HEK293 (cell line): ENCODE data around the gene SLC49A3.

Experiments used
- CTCF ChIA-PET: fragments of 350-600 bp; formaldehyde crosslinking; extraction: SDS; loops from one replicate; lab custom pipeline; 2021; ENCODE audit warnings: antibody characterized with exemption; lab: Yijun Ruan, JAX
- POLR2A ChIA-PET: fragments of 300-600 bp; formaldehyde crosslinking; extraction: SDS; loops from one replicate; lab custom pipeline; 2020; ENCODE audit warnings: antibody characterized with exemption, inconsistent platforms; lab: Yijun Ruan, JAX
- H3K27ac ChIP-seq: fragments of 200-500 bp; sonication (Bioruptor generic); 2 replicates; pipeline ENCODE4 v1.5.1; 2014; ENCODE audit warnings: low read depth, low read length, control low read depth, inconsistent platforms; ENCODE audit errors: extremely low read depth
- H3K36me3 ChIP-seq, 2 experiments: fragments of 200-500 bp in 1 of 2; sonication (Bioruptor generic) in 1 of 2; 1 replicate in 1 of 2; 2 replicates in 1 of 2; pipeline ENCODE4 v1.5.1; 2014 to 2017; ENCODE audit warnings: inconsistent platforms in 2 of 2, low read length in 2 of 2; ENCODE audit not compliant: control insufficient read depth in 2 of 2, insufficient read depth in 1 of 2
- H3K4me1 ChIP-seq: fragments of 200-500 bp; sonication (Bioruptor generic); 2 replicates; pipeline ENCODE4 v1.5.1; 2014; ENCODE audit warnings: mild to moderate bottlenecking, low read length, inconsistent platforms; ENCODE audit not compliant: control insufficient read depth, insufficient read depth
- H3K4me3 ChIP-seq: 2 replicates; pipeline ENCODE4 v1.5.1; 2011; ENCODE audit warnings: low read depth, mild to moderate bottlenecking, control low read depth, low read length, moderate library complexity
- H3K9me3 ChIP-seq: fragments of 200-500 bp; sonication (Bioruptor generic); 2 replicates; pipeline ENCODE4 v1.5.1; 2014; ENCODE audit warnings: low read depth, low read length, inconsistent platforms; ENCODE audit not compliant: control insufficient read depth, insufficient read depth
- EGR2 ChIP-seq: fragments of 450-650 bp; formaldehyde crosslinking; IDR thresholded peaks from 2 replicates; pipeline ENCODE4 v1.5.1; 2016; ENCODE audit warnings: low read depth, missing biosample characterization, missing genetic modification characterization
- FEZF1 ChIP-seq: fragments of 450-650 bp; formaldehyde crosslinking; IDR thresholded peaks from 2 replicates; pipeline ENCODE4 v1.5.1; 2016; ENCODE audit warnings: missing biosample characterization, missing genetic modification characterization
- KLF9 ChIP-seq: fragments of 450-650 bp; formaldehyde crosslinking; IDR thresholded peaks from 2 replicates; pipeline ENCODE4 v1.5.1; 2016; ENCODE audit warnings: missing biosample characterization, missing genetic modification characterization, low read depth
- SCRT1 ChIP-seq: fragments of 450-650 bp; formaldehyde crosslinking; IDR thresholded peaks from 2 replicates; pipeline ENCODE4 v1.5.1; 2016; ENCODE audit warnings: missing biosample characterization, missing genetic modification characterization, borderline replicate concordance
- ZBTB21 ChIP-seq: fragments of 450-650 bp; formaldehyde crosslinking; IDR thresholded peaks from 2 replicates; pipeline ENCODE4 v1.5.1; 2017; ENCODE audit warnings: missing biosample characterization, missing genetic modification characterization
- ZFHX2 ChIP-seq: fragments of 450-650 bp; formaldehyde crosslinking; conservative IDR thresholded peaks from 2 replicates; pipeline ENCODE4 v1.5.1; 2016; ENCODE audit warnings: missing biosample characterization, missing genetic modification characterization
- ZNF157 ChIP-seq: fragments of 450-650 bp; formaldehyde crosslinking; IDR thresholded peaks from 2 replicates; pipeline ENCODE4 v1.5.1; 2016; ENCODE audit warnings: missing biosample characterization, missing genetic modification characterization
- ZNF248 ChIP-seq: fragments of 450-650 bp; formaldehyde crosslinking; IDR thresholded peaks from 2 replicates; pipeline ENCODE4 v1.5.1; 2017; ENCODE audit warnings: missing biosample characterization, missing genetic modification characterization
- ZNF433 ChIP-seq: fragments of 450-650 bp; formaldehyde crosslinking; IDR thresholded peaks from 2 replicates; pipeline ENCODE4 v1.5.1; 2016; ENCODE audit warnings: missing biosample characterization, missing genetic modification characterization, low read depth
- ZNF560 ChIP-seq: fragments of 450-650 bp; formaldehyde crosslinking; IDR thresholded peaks from 2 replicates; pipeline ENCODE4 v1.5.1; 2017; ENCODE audit warnings: missing biosample characterization, missing genetic modification characterization, borderline replicate concordance
- ZNF623 ChIP-seq: fragments of 450-650 bp; formaldehyde crosslinking; IDR thresholded peaks from 2 replicates; pipeline ENCODE4 v1.5.1; 2016; ENCODE audit warnings: missing biosample characterization, missing genetic modification characterization
- TF ChIP-seq, protein P1 (sequence below): fragments of 450-650 bp; formaldehyde crosslinking; IDR thresholded peaks from 2 replicates; pipeline ENCODE4 v1.5.1; 2016; ENCODE audit warnings: missing biosample characterization, missing genetic modification characterization
- TF ChIP-seq, protein P2 (sequence below): fragments of 450-650 bp; formaldehyde crosslinking; IDR thresholded peaks from 2 replicates; pipeline ENCODE4 v1.5.0; 2017; ENCODE audit warnings: missing biosample characterization, missing genetic modification characterization, borderline replicate concordance
- TF ChIP-seq, protein P3 (sequence below): fragments of 450-650 bp; formaldehyde crosslinking; IDR thresholded peaks from 2 replicates; pipeline ENCODE4 v1.5.1; 2016; ENCODE audit warnings: missing biosample characterization, missing genetic modification characterization

The SLC49A3 gene

DNA sequence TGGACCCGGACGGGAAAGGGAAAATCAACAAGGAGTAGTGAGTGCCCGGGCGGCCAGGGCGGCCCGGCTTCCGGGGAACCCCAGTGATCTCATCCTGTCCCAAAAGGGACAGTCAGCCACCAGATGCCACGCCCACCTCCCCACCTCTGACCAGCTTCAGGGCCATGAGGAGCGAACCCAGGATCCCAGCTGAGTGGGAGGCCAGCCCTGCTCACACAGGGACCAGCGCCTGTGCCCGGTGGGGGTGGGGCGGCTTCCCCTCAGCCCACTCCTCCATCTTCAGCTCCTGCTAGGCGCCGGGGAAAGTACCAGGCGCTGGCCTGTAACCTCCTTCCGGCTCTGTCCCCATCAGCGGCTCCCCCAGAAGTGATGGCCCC is 8.4 kb downstream of the SLC49A3 start:
- ChIA-PET POLR2A (no interaction called here), CTCF (interaction anchor here (0.8 kb wide), 1 partner anchor 171 kb away, joined by 4 read pairs; no protein-coding TSS in a partner anchor)
- Histone ChIP-seq H3K4me3 (no peak overlapping the region), H3K9me3 (no peaks in the 10 kb centered on the region), H3K27ac (no peak overlapping the region), H3K36me3 (peaks cover 0 to 7% of the 10 kb centered on the region in 2 experiments; a peak in 1 of 3 replicates), H3K4me1 (peaks cover under 1% of the 10 kb centered on the region; the same call in 1 of the 2 replicates)
- TF ChIP-seq, protein P1, sequence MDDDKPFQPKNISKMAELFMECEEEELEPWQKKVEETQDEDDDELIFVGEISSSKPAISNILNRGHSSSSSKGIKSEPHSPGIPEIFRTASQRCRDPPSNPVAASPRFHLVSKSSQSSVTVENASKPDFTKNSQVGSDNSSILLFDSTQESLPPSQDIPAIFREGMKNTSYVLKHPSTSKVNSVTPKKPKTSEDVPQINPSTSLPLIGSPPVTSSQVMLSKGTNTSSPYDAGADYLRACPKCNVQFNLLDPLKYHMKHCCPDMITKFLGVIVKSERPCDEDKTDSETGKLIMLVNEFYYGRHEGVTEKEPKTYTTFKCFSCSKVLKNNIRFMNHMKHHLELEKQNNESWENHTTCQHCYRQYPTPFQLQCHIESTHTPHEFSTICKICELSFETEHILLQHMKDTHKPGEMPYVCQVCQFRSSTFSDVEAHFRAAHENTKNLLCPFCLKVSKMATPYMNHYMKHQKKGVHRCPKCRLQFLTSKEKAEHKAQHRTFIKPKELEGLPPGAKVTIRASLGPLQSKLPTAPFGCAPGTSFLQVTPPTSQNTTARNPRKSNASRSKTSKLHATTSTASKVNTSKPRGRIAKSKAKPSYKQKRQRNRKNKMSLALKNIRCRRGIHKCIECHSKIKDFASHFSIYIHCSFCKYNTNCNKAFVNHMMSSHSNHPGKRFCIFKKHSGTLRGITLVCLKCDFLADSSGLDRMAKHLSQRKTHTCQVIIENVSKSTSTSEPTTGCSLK (tag by site-specific recombination) = no peak
- TF ChIP-seq ZFHX2 (tag by site-specific recombination) (peak; percentile 45), ZBTB21 (tag by site-specific recombination) (no peak), ZNF157 (no peak), KLF9 (tag by site-specific recombination) (peak; percentile 49), ZNF248 (no peak), ZNF623 (no peak), EGR2 (tag by site-specific recombination) (0 out of 2 replicates have a peak, but pooled peaks have one; percentile 10), SCRT1 (tag by site-specific recombination) (no peak), ZNF560 (tag by site-specific recombination) (no peak), FEZF1 (tag by site-specific recombination) (no peak)
- TF ChIP-seq, protein P2, sequence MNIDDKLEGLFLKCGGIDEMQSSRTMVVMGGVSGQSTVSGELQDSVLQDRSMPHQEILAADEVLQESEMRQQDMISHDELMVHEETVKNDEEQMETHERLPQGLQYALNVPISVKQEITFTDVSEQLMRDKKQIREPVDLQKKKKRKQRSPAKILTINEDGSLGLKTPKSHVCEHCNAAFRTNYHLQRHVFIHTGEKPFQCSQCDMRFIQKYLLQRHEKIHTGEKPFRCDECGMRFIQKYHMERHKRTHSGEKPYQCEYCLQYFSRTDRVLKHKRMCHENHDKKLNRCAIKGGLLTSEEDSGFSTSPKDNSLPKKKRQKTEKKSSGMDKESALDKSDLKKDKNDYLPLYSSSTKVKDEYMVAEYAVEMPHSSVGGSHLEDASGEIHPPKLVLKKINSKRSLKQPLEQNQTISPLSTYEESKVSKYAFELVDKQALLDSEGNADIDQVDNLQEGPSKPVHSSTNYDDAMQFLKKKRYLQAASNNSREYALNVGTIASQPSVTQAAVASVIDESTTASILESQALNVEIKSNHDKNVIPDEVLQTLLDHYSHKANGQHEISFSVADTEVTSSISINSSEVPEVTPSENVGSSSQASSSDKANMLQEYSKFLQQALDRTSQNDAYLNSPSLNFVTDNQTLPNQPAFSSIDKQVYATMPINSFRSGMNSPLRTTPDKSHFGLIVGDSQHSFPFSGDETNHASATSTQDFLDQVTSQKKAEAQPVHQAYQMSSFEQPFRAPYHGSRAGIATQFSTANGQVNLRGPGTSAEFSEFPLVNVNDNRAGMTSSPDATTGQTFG (tag by site-specific recombination) = no peak

DNA sequence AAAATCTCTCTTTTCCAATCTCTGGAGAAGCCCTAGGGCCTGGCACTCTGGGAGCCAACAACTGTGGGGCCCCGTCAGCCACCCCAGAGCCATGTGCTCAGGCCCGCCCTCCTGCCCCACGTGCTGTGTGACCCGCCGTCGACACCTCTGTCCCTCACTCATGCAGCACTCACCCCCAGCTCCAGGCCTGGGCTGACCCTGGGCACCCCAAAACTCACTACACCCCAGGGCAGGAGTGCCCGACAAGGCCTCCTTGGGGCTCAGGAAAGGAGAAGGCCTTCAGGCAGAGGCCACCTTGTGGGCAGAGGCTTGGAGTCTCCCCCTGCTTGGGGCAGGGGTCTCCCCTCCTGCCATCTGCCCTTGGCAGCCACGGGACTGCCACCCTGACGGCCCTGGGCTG is 8.9 kb downstream of the SLC49A3 start:
- H3K27ac ChIP-seq = no peak overlapping the region
- POLR2A ChIA-PET = no interaction called here

More for the DNA sequence above, 8.9 kb downstream of the SLC49A3 start:
- H3K9me3 ChIP-seq = no peaks in the 10 kb centered on the region
- CTCF ChIA-PET = interaction anchor here (0.8 kb wide), 1 partner anchor 172 kb away, joined by 4 read pairs; no protein-coding TSS in a partner anchor
- H3K36me3 ChIP-seq = peaks cover 0 to 8% of the 10 kb centered on the region in 2 experiments; a peak in 1 of 3 replicates
- TF ChIP-seq ZNF433 (tag by site-specific recombination) = no peak
- TF ChIP-seq, protein P3, sequence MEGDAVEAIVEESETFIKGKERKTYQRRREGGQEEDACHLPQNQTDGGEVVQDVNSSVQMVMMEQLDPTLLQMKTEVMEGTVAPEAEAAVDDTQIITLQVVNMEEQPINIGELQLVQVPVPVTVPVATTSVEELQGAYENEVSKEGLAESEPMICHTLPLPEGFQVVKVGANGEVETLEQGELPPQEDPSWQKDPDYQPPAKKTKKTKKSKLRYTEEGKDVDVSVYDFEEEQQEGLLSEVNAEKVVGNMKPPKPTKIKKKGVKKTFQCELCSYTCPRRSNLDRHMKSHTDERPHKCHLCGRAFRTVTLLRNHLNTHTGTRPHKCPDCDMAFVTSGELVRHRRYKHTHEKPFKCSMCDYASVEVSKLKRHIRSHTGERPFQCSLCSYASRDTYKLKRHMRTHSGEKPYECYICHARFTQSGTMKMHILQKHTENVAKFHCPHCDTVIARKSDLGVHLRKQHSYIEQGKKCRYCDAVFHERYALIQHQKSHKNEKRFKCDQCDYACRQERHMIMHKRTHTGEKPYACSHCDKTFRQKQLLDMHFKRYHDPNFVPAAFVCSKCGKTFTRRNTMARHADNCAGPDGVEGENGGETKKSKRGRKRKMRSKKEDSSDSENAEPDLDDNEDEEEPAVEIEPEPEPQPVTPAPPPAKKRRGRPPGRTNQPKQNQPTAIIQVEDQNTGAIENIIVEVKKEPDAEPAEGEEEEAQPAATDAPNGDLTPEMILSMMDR (tag by site-specific recombination) = no peak
- TF ChIP-seq, protein P2 (tag by site-specific recombination) = no peak
- no peak for TF ChIP-seq ZNF248
- peaks cover 3% of the 10 kb centered on the region for H3K4me1 ChIP-seq
- H3K4me3 ChIP-seq = no peak overlapping the region
